8988T (cell line): ENCODE results near the gene GPN3.
"Not testable (repeated sequence)": the region's sequence is repeated elsewhere in the genome, so short reads cannot be mapped to it uniquely, and the experiment has no call there.

ENCODE experiments used
- DNase-seq: peaks from one replicate; pipeline ENCODE4 v3.0.0; 2011

Gene GPN3

DNA sequence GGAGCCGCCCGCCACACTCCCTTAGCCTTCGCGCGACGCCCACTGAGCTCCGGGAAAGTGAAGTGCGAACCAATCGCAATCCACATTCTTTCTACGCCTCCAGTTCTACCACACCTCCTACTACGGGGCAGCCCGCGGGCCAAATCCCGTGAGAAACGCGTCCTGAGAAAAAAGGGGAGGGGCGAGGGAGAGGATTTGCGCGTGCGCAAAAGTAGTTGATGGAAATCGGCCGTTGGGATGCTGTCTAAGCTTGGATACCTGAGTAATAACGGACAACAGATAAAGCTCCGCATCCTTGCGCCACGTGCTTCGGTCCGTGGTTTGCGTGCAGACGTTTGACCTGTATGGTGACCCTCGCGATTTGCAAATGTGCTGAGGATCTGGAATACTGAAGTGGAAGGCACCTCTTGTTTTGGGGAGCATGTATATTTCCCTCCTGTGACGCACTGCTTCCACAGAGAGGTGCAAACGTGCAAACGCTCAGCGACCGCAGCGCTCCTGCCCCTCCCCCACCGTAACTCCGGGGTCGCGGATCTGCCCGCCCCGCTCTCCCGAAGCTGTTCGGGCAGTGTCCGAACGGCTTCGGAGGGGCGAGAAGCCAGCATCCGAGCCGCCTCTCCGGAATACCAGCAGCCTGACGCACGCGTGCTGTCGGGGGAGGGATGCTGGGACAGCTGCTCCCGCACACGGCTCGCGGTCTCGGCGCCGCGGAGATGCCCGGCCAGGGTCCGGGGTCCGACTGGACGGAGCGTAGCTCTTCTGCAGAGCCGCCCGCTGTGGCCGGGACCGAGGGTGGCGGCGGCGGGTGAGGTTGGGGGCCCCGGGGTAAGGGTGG is at the start of gene GPN3, which contains the start of gene FAM216A:
TSS of gene GPN3 (minus strand) at position 44 of the 835 bp plus-strand sequence. CDS start 54 bp downstream, outside the sequence.
TSS of gene FAM216A (plus strand) at position 632 of the 835 bp plus-strand sequence. CDS start at position 663, 31 bp downstream.
- DNase-seq: peak; percentile 67

DNA sequence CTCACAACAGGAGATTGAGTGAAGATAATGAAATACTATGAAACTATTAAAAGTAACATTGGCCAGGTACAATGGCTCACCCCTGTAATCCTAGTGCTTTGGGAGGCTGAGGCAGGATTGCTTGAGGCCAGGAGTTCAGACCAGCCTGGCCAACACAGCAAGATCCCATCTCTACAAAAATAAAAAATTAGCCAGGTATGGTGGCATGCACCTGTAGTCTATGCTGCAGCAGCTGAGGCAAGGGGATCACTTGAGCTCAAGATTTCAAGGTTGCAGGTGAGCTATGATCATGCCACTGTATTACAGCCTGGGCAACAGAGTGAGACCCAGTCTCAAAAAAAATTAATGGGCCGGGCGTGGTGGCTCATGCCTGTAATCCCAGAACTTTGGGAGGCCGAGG is 48.9 kb upstream of the GPN3 start:
- no peak for DNase-seq

DNA sequence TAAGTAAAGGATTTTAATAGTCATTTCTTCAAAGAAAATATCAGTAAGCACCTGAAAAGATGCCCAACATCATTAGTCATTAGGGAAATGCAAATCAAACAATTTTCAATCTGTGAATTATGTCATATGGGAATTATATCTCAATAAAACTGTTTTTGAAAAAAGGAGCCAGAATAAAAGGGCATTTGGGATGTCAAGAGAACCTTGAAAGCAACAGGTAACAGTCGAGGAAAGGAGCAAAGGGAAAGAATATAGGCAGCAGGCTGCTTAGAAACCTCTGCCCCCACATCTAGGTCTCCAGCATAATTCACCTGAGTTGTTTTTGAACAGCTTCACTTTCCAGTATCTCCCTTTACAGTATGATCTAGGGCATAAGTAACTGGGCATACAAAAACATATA is 46.3 kb upstream of the GPN3 start:
- no peak for DNase-seq

GRCh38 chr12:110513842-110514241 is 45.8 kb upstream of the GPN3 start:
- DNase-seq: no peak

DNA sequence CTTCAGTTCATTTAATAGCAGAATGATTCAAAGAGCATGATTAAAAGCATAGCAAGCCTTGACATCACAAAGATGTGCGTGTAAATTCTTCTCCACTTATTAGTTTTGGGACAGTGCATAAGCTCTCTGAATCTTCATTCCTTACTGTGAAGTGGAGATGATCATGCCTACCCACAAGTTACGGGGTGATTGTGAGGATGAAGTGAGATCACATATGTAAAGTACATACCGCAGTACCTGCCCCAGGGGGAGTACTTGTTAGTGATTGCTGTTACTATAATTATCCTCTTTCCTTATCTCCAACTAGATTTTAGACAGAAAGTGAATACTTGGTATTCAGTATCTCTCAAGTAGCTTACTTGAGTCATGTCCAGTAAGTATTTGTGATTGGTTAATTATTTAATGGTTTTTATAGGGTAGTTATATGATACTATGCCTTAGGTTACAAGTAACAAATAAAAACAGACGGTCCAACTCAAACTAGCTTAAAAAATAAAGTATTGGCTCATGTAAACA is 40.1 kb upstream of the GPN3 start:
- DNase-seq: no peak

GRCh38 chr12:110505332-110505731 is 37.3 kb upstream of the GPN3 start:
- no peak for DNase-seq

DNA sequence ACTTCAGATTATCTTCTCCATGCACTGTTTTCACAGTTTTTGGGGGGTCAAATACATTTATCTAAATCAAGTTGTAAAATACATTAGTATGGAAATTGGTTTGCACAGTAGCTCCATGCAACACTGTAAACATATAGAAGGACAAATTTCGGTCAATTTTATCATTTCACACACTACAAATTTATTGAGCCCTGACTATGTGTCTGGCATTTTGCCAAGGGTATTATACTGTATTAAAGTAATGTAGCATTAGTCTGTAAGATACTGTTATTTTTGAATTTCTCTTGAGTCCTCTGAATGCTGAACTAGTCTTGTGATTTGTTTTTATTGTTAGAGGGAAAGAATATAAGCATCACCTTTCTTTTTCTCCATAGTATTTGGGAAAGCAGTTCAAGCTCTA is 35.4 kb upstream of the GPN3 start:
- no peak for DNase-seq

DNA sequence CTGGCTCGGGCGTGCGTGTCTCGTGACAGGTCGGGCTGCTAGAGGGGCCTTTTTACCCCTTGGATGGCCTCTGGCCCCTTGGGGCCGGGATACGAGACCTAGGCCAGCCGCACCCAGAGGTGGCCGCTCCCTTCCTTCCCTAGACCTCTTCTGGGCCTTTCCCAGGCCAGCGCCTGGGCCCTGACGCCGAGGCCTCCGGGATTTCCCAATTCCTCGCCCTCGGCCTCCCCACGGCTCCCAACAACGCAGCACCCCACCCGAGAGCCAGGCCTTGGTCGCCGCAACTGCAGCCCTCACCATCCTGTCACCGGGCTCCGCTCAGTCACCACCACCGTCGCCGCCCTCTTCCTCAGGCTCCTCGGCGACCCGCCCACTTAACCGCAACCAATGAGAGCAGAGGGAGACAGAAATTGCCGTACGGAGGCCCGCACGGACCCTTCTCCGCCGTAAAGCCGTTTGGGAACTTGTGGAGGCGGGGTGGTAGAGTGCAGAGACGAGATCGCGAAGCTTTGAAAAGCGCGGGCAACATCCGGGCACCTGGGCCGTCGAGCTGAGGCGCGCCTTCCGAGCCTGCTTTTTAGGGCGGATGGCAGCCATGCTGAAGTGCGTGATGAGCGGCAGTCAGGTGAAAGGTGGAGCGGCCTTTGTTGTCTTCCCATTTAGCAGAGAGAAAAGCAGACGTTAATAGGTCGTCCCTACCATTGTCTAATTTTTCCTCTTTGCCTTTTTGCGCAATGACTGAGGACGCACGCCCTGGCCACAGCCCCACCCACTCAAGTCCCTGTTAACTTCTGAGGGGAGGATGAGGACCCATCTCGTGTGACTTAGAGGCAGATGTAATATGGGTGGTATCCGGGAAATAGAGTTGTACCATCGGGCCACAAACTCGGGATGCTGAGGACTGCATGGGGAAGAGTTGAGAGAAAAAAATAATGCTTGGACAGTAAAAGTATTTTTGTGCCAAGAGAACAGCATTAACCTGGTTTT is 34.0 kb upstream of the GPN3 start, which contains the start of the genes RAD9B and VPS29:
TSS of gene RAD9B (plus strand) at position 580 of the 987 bp plus-strand sequence. CDS start at position 587, 7 bp downstream.
TSS of gene VPS29 (minus strand) at position 360 of the 987 bp plus-strand sequence. CDS start at position 300, 60 bp downstream.
- DNase-seq: peak; percentile 62

- no peak for DNase-seq
These were observed 33.3 kb upstream of the GPN3 start for GRCh38 chr12:110501399-110501751.

- no peak for DNase-seq
These were observed 31.1 kb upstream of the GPN3 start for GRCh38 chr12:110498984-110499706.

DNA sequence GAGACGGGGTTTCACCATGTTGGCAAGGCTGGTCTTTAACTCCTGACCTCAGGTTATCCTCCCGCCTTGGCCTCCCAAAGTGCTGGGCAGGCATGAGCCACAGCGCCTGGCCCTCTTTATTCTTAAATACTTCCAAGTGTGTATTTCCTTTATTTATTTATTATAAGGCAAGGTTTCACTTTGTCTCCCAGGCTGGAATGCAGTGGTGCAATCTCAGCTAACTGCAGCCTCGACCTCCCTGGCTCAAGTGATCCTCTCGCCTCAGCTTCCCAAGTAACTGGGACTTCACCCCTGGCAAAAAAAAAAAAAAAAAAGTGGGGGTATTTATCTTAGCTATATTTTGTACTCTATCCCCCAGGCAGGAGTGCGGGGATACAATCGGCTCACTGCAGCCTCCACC is 7.4 kb upstream of the GPN3 start:
- no peak for DNase-seq

DNA sequence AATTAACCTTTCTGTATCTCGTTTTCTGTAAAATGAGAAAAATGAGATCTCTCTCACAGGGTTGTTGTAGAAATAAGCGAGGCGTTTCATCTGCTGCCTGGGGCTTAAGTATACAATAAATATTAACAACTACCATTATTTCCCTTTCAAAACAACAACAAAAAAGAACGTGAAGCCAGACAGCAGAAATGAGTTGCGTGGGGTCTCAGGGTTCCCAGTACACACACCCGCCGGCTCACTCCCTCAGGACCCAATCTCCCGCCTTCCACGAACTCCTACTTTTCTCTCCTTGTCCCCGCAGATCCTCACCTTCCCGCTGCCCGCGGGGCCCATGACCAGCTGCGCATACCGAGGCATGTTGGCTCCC is 227 bp downstream of the GPN3 start:
- DNase-seq: no peak

- DNase-seq: no peak
These were observed 1.3 kb downstream of the GPN3 start for GRCh38 chr12:110466791-110467190.

- not testable (repeated sequence) for DNase-seq
These were observed 2.3 kb downstream of the GPN3 start for GRCh38 chr12:110465765-110466164.

DNA sequence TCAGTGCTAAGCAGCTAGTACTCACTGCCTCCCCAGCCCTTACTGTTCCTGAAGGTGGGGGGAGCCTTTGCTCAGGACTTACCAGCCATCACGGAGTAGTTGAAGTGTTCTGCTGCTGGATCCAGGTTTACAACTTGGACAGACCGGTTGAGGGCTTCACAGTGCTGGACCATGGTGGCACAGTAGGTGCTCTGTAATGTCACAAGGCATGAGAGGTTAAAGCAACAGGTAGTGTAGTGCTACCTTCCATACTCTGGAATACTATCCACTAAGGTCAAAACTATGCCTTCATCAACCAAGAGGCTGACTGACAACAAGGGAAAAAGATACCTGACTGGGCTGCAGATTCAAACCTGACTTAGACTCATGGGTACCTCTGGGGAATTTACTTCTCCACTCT is 3.0 kb downstream of the GPN3 start:
- no peak for DNase-seq

GRCh38 chr12:110461189-110461588 is 6.9 kb downstream of the GPN3 start:
- not testable (repeated sequence) for DNase-seq

- no peak for DNase-seq
These were observed 9.3 kb downstream of the GPN3 start for GRCh38 chr12:110458756-110459155.

- no peak for DNase-seq
These were observed 14.3 kb downstream of the GPN3 start for GRCh38 chr12:110453569-110454296.

GRCh38 chr12:110451263-110451662 is 16.8 kb downstream of the GPN3 start:
- no peak for DNase-seq

GRCh38 chr12:110449799-110450497 is 18.1 kb downstream of the GPN3 start, which contains the start of gene ARPC3:
ARPC3 (minus strand) TSS chr12:110450337; CDS start chr12:110450260, 77 bp downstream.
- DNase-seq: peak; percentile 57

GRCh38 chr12:110444455-110444854 is 23.6 kb downstream of the GPN3 start:
- no peak for DNase-seq
